SK-N-SH treated with all-trans-retinoic acid at 6 μM for 48 hours (cell line): ENCODE data around the gene CRIP1.

Experiments used
- ZNF70 ChIP-seq: fragments of 450-650 bp; formaldehyde crosslinking; IDR thresholded peaks from 2 replicates; pipeline ENCODE4 v1.5.0; 2020; ENCODE audit warnings: mild to moderate bottlenecking, moderate library complexity
- TF ChIP-seq, protein P1 (sequence below): fragments of 250-450 bp; sonication (Bioruptor Pico); IDR thresholded peaks from 2 replicates; pipeline ENCODE4 v1.8.0; 2020; ENCODE audit warnings: mild to moderate bottlenecking, moderate library complexity, borderline replicate concordance

GRCh38 chr14:105492971-105493871 is 6.5 kb downstream of the CRIP1 start:
- TF ChIP-seq ZNF70 (CRISPR knock-in tag): no peak
- TF ChIP-seq, protein P1, sequence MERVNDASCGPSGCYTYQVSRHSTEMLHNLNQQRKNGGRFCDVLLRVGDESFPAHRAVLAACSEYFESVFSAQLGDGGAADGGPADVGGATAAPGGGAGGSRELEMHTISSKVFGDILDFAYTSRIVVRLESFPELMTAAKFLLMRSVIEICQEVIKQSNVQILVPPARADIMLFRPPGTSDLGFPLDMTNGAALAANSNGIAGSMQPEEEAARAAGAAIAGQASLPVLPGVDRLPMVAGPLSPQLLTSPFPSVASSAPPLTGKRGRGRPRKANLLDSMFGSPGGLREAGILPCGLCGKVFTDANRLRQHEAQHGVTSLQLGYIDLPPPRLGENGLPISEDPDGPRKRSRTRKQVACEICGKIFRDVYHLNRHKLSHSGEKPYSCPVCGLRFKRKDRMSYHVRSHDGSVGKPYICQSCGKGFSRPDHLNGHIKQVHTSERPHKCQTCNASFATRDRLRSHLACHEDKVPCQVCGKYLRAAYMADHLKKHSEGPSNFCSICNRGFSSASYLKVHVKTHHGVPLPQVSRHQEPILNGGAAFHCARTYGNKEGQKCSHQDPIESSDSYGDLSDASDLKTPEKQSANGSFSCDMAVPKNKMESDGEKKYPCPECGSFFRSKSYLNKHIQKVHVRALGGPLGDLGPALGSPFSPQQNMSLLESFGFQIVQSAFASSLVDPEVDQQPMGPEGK: no peak
